Measurements from ENCODE around the gene XKR7.
"Not testable (repeated sequence)": the region's sequence is repeated elsewhere in the genome, so short reads cannot be mapped to it uniquely, and the experiment has no call there.

XKR7 gene, protein sequence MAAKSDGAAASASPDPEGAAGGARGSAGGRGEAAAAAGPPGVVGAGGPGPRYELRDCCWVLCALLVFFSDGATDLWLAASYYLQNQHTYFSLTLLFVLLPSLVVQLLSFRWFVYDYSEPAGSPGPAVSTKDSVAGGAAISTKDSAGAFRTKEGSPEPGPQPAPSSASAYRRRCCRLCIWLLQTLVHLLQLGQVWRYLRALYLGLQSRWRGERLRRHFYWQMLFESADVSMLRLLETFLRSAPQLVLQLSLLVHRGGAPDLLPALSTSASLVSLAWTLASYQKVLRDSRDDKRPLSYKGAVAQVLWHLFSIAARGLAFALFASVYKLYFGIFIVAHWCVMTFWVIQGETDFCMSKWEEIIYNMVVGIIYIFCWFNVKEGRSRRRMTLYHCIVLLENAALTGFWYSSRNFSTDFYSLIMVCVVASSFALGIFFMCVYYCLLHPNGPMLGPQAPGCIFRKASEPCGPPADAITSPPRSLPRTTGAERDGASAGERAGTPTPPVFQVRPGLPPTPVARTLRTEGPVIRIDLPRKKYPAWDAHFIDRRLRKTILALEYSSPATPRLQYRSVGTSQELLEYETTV

DNA sequence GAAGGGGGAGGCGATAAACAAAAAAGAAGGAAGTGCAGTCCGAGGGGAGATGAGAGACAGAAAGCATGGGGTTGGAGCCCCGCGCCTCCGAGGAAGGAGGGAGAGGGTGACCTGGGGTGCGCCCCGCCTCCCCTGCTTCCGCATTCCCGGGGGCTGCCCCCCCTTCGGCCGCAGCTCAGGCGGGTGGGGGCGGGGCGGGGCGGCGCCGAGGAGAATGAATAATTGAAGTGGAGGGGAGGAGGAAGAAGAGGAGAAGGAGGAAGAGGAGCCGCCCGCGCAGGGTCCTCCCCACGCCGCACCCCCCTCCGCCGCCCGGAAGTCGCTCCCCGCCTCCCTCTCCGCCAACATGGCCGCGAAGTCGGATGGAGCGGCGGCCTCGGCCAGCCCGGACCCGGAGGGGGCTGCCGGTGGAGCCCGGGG is at the start of gene XKR7:
Gene XKR7 (plus strand): TSS at position 322 of the 420 bp plus-strand sequence. CDS start 25 bp downstream, at position 347.
- DNase-seq = no peak

- DNase-seq = no peak
Observed at GRCh38 chr20:31918466-31919105, 49.4 kb upstream of the XKR7 start.

- no peak for DNase-seq
Observed at GRCh38 chr20:31919410-31920155, 48.4 kb upstream of the XKR7 start.

- DNase-seq = no peak
Observed at GRCh38 chr20:31920275-31920855, 47.6 kb upstream of the XKR7 start.

DNA sequence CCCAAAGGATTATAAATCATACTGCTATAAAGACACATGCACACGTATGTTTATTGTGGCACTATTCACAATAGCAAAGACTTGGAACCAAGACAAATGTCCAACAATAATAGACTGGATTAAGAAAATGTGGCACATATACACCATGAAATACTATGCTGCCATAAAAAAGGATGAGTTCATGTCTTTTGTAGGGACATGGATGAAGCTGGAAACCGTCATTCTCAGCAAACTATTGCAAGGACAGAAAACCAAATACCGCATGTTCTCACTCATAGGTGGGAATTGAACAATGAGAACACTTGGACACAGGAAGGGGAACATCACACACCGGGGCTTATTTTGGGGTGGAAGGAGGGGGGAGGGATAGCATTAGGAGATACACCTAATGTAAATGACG is 46.5 kb upstream of the XKR7 start:
- DNase-seq = not testable (repeated sequence)

GRCh38 chr20:31922181-31922580 is 45.8 kb upstream of the XKR7 start:
- no peak for DNase-seq

DNA sequence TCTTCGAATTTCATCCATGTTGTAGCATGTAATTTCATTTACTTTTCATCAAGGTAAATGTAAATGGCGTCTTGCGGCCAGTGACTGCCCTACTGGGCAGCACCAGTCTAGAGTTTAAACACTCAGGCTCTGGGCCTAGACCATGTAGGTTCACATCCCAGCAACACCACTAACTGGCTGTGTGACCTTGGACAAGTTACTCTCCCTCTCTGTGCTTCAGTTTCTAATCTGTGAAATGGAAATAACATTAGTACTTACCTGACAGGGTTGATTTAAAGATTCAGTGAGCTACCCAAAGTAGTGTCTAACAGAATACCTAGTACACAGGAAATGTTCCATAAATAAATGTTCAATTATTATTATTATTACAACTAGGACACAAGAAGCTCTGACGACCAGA is 45.4 kb upstream of the XKR7 start:
- DNase-seq = no peak

GRCh38 chr20:31923388-31924331 is 44.3 kb upstream of the XKR7 start:
- DNase-seq = no peak

DNA sequence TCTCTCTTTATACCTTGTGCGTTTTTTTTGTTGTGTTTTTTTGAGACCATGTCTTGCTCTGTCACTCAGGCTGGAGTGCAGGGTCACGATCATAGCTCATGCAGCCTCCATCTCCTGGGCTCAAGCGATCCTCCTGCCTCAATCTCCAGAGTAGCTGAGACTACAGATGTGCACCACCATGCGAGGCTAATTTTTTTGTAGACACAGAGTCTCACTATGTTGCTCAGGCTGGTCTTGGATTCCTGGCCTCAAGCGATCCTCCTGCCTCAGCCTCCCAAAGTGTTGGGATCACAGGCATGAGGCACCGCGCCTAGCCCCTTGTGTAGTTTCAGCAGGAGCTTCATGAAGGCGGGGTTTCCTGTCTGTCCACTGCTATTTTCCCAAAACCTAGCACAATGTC is 43.4 kb upstream of the XKR7 start:
- DNase-seq = no peak

DNA sequence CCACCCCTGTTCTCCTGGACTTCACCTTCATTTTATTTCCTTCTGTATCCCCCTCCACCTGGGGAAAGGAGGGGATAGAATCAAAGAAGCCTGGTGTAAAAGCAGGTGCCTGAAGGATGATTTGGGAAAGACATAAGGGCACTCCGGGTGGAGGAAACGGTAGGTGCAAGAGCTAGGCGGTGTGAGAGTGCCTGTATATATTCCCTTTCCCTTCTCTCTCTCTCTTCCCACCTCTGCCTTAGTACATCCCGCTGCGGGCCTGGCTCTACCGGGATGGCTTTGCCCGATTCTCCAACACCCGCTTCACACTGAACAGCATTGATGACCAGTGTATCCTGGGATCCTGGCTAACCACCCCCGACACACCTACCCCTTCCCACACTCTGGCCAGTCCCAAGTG is 42.3 kb upstream of the XKR7 start:
- no peak for DNase-seq

- no peak for DNase-seq
Observed at GRCh38 chr20:31926493-31926892, 41.5 kb upstream of the XKR7 start.

DNA sequence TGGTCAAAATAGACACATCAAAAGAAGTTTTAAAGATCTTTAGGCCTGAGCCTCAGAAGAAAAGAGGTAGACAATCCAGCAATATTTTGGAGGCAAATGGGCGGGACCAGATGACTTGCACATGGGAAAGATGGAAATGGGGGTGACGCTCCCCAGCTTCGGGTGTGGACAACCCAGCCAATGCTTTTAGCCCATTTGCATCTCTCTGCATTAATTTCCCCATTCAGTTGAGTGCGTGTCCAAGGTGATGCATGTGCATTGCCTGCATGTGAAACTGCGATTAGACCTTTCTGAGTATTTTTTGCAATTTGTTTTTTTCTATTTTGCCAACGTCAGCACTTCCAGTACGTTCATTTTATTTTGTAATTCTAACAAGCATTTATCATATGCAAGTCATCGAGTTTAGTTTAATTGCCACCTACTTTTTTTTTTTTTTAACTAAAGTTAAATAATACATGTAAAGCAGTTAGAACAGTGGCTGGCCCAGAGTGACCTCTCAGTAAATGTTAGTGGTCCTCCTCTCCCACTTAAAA is 40.3 kb upstream of the XKR7 start:
- DNase-seq = no peak

- not testable (repeated sequence) for DNase-seq
Observed at GRCh38 chr20:31929631-31930030, 38.3 kb upstream of the XKR7 start.

GRCh38 chr20:31930779-31931178 is 37.2 kb upstream of the XKR7 start:
- no peak for DNase-seq

- no peak for DNase-seq
Observed at GRCh38 chr20:31933698-31934097, 34.3 kb upstream of the XKR7 start.

- DNase-seq = no peak
Observed at GRCh38 chr20:31934491-31934890, 33.5 kb upstream of the XKR7 start.

DNA sequence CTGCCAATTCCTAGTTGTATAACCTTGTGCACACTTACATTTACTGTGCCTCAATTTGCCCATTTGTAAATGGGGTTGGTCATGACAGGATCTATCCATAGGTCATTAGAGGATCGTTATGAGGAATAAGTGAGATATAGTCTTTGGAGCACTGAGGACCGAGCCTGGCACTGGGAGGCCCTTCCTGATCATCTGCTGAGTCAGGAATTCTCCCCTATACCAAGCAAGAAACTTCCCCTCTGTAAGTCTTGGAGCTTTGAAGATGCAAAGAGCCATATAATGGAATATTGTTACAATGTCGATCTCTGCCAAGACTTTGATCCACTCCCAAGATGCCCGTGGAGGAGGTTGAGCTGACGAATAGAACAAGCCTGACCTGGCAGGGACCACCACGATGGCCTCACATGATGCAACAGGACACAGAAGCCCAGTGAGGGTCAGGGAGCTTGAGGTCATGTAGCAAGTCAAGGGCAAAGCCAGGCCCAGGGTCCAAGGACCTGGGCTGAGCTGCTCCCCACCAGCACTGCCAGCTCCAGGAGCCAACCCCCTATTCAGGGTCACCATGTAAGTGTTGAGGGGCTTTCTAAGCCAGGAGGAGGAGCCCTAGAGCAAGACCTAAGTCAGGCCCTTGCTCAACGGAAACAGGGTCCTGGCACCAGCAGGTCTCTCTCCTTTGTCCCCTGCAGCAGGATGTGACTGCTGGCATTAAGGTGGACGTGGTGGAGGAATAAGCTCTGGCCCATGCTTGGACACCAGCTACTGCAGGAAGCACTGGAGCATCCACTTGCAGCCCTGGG is 32.8 kb upstream of the XKR7 start:
- DNase-seq = no peak

GRCh38 chr20:31936420-31936819 is 31.5 kb upstream of the XKR7 start:
- DNase-seq = no peak

- no peak for DNase-seq
Observed at GRCh38 chr20:31937820-31938219, 30.1 kb upstream of the XKR7 start.

GRCh38 chr20:31939661-31940060 is 28.3 kb upstream of the XKR7 start:
- DNase-seq = no peak

- no peak for DNase-seq
Observed at GRCh38 chr20:31943052-31943471, 24.9 kb upstream of the XKR7 start.
